Measurements from ENCODE around the gene ABCC9. TPM values are rescaled to one million over a fixed set of nuclear protein-coding genes. Genes with fewer than 3 reads are reported as not detected.

ABCC9 gene
- total RNA-seq, 1 experiment from 2014 or later: not detected

GRCh38 chr12:21882635-21883034, 58.6 kb downstream of the ABCC9 start:
- no peak overlapping the region for H2BK12ac ChIP-seq (ENCODE audit: insufficient read length, low read depth, low read length)
- no peak overlapping the region for H3K9ac ChIP-seq (ENCODE audit: extremely low read depth, insufficient read length, low read length)
- no peak overlapping the region for H3K23ac ChIP-seq (ENCODE audit: insufficient read length, low read depth, low read length)
- no peaks in the 10 kb centered on the region for H3K9me3 ChIP-seq (ENCODE audit: control insufficient read depth, low read depth, low read length)
- Mint-ChIP-seq H3K27me3 (ENCODE audit: low read depth) (peaks cover 7% of the 10 kb centered on the region), H3K9me3 (no peaks in the 10 kb centered on the region), H3K27ac (no peak overlapping the region), H3K4me3 (no peak overlapping the region), H3K36me3 (ENCODE audit: insufficient read depth in 1 of 3, low read depth in 3 of 3) (no peaks in the 10 kb centered on the region), H3K4me1 (no peaks in the 10 kb centered on the region)
- DNase-seq: no peak
- H3K14ac ChIP-seq (ENCODE audit: insufficient read depth, low read length): no peak overlapping the region
- H2AK5ac ChIP-seq (ENCODE audit: insufficient read length, low read length): no peak overlapping the region
- no peak overlapping the region for H2BK20ac ChIP-seq (ENCODE audit: low read depth, low read length, poor library complexity, severe bottlenecking)
- H3K79me1 ChIP-seq (ENCODE audit: insufficient read depth, low read depth, low read length, poor library complexity, severe bottlenecking): no peaks in the 10 kb centered on the region
- H2BK120ac ChIP-seq (ENCODE audit: low read depth, low read length, poor library complexity, severe bottlenecking): no peak overlapping the region
- no peaks in the 10 kb centered on the region for H3K23me2 ChIP-seq (ENCODE audit: insufficient read length, low read depth, low read length, poor library complexity, severe bottlenecking)
- H4K91ac ChIP-seq (ENCODE audit: insufficient read length, low read depth, low read length): no peak overlapping the region
- H2AFZ ChIP-seq (ENCODE audit: low read length): no peak overlapping the region
- WGBS (ENCODE audit: extremely low coverage, insufficient read length, low lambda C conversion rate): no CpG with 5 or more reads among the region's 4 CpGs
- no peaks in the 10 kb centered on the region for H3K79me2 ChIP-seq (ENCODE audit: insufficient read depth, low read length)
- no peaks in the 10 kb centered on the region for H4K20me1 ChIP-seq (ENCODE audit: control insufficient read depth, insufficient read depth, insufficient read length)
- H4K5ac ChIP-seq (ENCODE audit: insufficient read length, low read depth, low read length): no peak overlapping the region
- no peak overlapping the region for H4K8ac ChIP-seq (replicated peaks; ENCODE audit: insufficient read length, low read depth, low read length)
- H3K4me1 ChIP-seq (ENCODE audit: insufficient read depth, low read length): no peaks in the 10 kb centered on the region
- no peaks in the 10 kb centered on the region for H3K27me3 ChIP-seq (ENCODE audit: insufficient read depth, low read length)
- H3T11ph ChIP-seq (ENCODE audit: low read length): no peak overlapping the region
- H3K56ac ChIP-seq (ENCODE audit: insufficient read length, low read depth, low read length): no peak overlapping the region
- no peak overlapping the region for H3K18ac ChIP-seq (ENCODE audit: insufficient read length, low read depth, low read length)
- H3K27ac ChIP-seq (ENCODE audit: insufficient read length, low read depth, low read length): no peak overlapping the region
- no peak overlapping the region for H3K4ac ChIP-seq (ENCODE audit: low read depth, low read length)
- no peak overlapping the region for H2BK15ac ChIP-seq (ENCODE audit: low read depth, low read length)
- no peak overlapping the region for H3K4me2 ChIP-seq (ENCODE audit: insufficient read depth, insufficient read length, low read length)
- H2BK5ac ChIP-seq (ENCODE audit: insufficient read length, low read length): no peak overlapping the region
- TF ChIP-seq CTCF (conservative IDR thresholded peaks at IDR 0.05): no peak

Data from H9 (cell line).